H1 (cell line): Measurements from ENCODE around the gene FRMPD1. TPM values are rescaled to one million over a fixed set of nuclear protein-coding genes. Genes with fewer than 3 reads are reported as not detected.

Source experiments
- CTCF ChIA-PET: fragments of 300-600 bp; sonication (Branson Sonifier 250); formaldehyde crosslinking; loops from one replicate; lab custom pipeline; 2021; ENCODE audit not compliant: partially characterized antibody; lab: Charles Lee
- POLR2A ChIA-PET: fragments of 300-600 bp; sonication (Branson Sonifier 250); formaldehyde crosslinking; loops from one replicate; lab custom pipeline; 2021; ENCODE audit warnings: inconsistent platforms; ENCODE audit not compliant: partially characterized antibody; lab: Charles Lee
- DNase-seq, 2 experiments: peaks; one replicate each; pipeline versions ENCODE4 v3.0.0 to v3.0.0-alpha.2; 2010 to 2022; ENCODE audit warnings: low spot score in 2 of 2, low read depth in 1 of 2, mixed read lengths in 1 of 2
- FAIRE-seq: peaks from 2 replicates; lab custom pipeline; 2011; peaks lifted over from hg19 to GRCh38; lab: Jason Lieb, UNC
- H2AFZ ChIP-seq: 2 replicates; pipeline ENCODE4 v1.8.1; 2012; ENCODE audit warnings: low read length, inconsistent platforms
- H2AK5ac ChIP-seq: 2 replicates; pipeline ENCODE4 v1.6.1; 2013; ENCODE audit warnings: low read depth, low read length
- H2BK120ac ChIP-seq: replicated peaks from 2 replicates; pipeline ENCODE3; 2013; ENCODE audit warnings: low read depth, low read length, inconsistent platforms
- H2BK12ac ChIP-seq: 2 replicates; pipeline ENCODE4 v1.6.1; 2013; ENCODE audit warnings: low read depth, low read length
- H2BK15ac ChIP-seq: 2 replicates; pipeline ENCODE4 v1.6.1; 2013; ENCODE audit warnings: low read length
- H2BK20ac ChIP-seq: 2 replicates; pipeline ENCODE4 v1.6.1; 2013; ENCODE audit warnings: low read length
- H2BK5ac ChIP-seq: 2 replicates; pipeline ENCODE4 v1.6.1; 2013; ENCODE audit warnings: low read depth, low read length
- H3K14ac ChIP-seq: 2 replicates; pipeline ENCODE4 v1.6.1; 2013; ENCODE audit warnings: inconsistent platforms; ENCODE audit not compliant: insufficient read length
- H3K18ac ChIP-seq: 2 replicates; pipeline ENCODE4 v1.6.1; 2013; ENCODE audit warnings: low read length; ENCODE audit errors: extremely low read depth
- H3K23ac ChIP-seq: 2 replicates; pipeline ENCODE4 v1.6.1; 2013; ENCODE audit warnings: inconsistent platforms; ENCODE audit not compliant: insufficient read length
- H3K23me2 ChIP-seq: 2 replicates; pipeline ENCODE4 v1.6.1; 2013; ENCODE audit warnings: low read depth, low read length
- H3K27ac ChIP-seq: 2 replicates; pipeline ENCODE4 v1.6.1; 2011; ENCODE audit warnings: low read depth, low read length, inconsistent platforms
- H3K27me3 ChIP-seq, 4 experiments: replicated peaks in 1 of 4; 1 replicate in 1 of 4; 2 replicates in 3 of 4; pipeline versions ENCODE4 v1.6.1 to v1.8.1; 2011 to 2013; ENCODE audit warnings: low read length in 3 of 4, mild to moderate bottlenecking in 3 of 4, inconsistent platforms in 2 of 4, mixed read lengths in 2 of 4, moderate library complexity in 1 of 4; ENCODE audit not compliant: control insufficient read depth in 3 of 4, insufficient read depth in 3 of 4; ENCODE audit errors: extremely low read depth in 1 of 4
- H3K36me3 ChIP-seq, 4 experiments: 2 replicates each; pipeline versions ENCODE4 v1.6.1 to v1.8.1; 2011 to 2013; ENCODE audit warnings: mild to moderate bottlenecking in 4 of 4, low read length in 3 of 4, moderate library complexity in 2 of 4, control low read depth in 1 of 4, inconsistent platforms in 1 of 4; ENCODE audit not compliant: insufficient read depth in 4 of 4, control insufficient read depth in 2 of 4
- H3K4ac ChIP-seq: replicated peaks from 2 replicates; pipeline ENCODE3; 2013; ENCODE audit warnings: low read length, low read depth, mixed read lengths, inconsistent platforms; ENCODE audit not compliant: insufficient read length
- H3K4me1 ChIP-seq, 4 experiments: replicated peaks in 1 of 4; 1 replicate in 1 of 4; 2 replicates in 3 of 4; pipeline versions ENCODE4 v1.6.1 to v1.8.1; 2011 to 2013; ENCODE audit warnings: low read length in 3 of 4, inconsistent platforms in 2 of 4, mixed read lengths in 1 of 4; ENCODE audit not compliant: insufficient read depth in 4 of 4, control insufficient read depth in 3 of 4
- H3K4me2 ChIP-seq, 2 experiments: 2 replicates each; pipeline versions ENCODE4 v1.6.1 to v1.8.1; 2011 to 2013; ENCODE audit warnings: low read depth in 2 of 2, low read length in 2 of 2, control low read depth in 1 of 2, inconsistent platforms in 1 of 2, mild to moderate bottlenecking in 1 of 2; ENCODE audit not compliant: insufficient read depth in 1 of 2
- H3K4me3 ChIP-seq, 4 experiments: fragments of 200-600, 300-600 bp in 1 of 4; sonication (generic), shearing (Covaris generic), sonication (Bioruptor Twin) in 1 of 4; 2 replicates each; pipeline versions ENCODE4 v1.5.1 to v1.8.1; 2011 to 2016; ENCODE audit warnings: low read length in 4 of 4, low read depth in 3 of 4, control low read depth in 2 of 4, inconsistent platforms in 2 of 4, mild to moderate bottlenecking in 2 of 4, mixed read lengths in 1 of 4, moderate library complexity in 1 of 4; ENCODE audit not compliant: insufficient read depth in 2 of 4; ENCODE audit errors: extremely low read depth in 1 of 4
- H3K56ac ChIP-seq: replicated peaks from 2 replicates; pipeline ENCODE3; 2013; ENCODE audit warnings: low read depth, mild to moderate bottlenecking, mixed read lengths, low read length, inconsistent platforms; ENCODE audit not compliant: insufficient read length
- H3K79me1 ChIP-seq: 2 replicates; pipeline ENCODE4 v1.6.1; 2013; ENCODE audit warnings: low read depth, low read length, control low read depth
- H3K79me2 ChIP-seq, 2 experiments: 2 replicates each; pipeline versions ENCODE4 v1.6.1 to v1.8.1; 2012 to 2013; ENCODE audit warnings: low read length in 2 of 2, mild to moderate bottlenecking in 2 of 2, inconsistent platforms in 1 of 2; ENCODE audit not compliant: insufficient read depth in 2 of 2, control insufficient read depth in 1 of 2
- H3K9ac ChIP-seq, 4 experiments: replicated peaks in 1 of 4; 1 replicate in 1 of 4; 2 replicates in 3 of 4; pipeline versions ENCODE4 v1.6.1 to v1.8.1; 2011 to 2013; ENCODE audit warnings: low read depth in 3 of 4, low read length in 3 of 4, control low read depth in 2 of 4, mild to moderate bottlenecking in 2 of 4, moderate library complexity in 2 of 4, inconsistent platforms in 1 of 4; ENCODE audit errors: extremely low read depth in 1 of 4
- H3K9me3 ChIP-seq, 2 experiments: 2 replicates each; pipeline versions ENCODE4 v1.6.1 to v1.8.1; 2012 to 2013; ENCODE audit warnings: mild to moderate bottlenecking in 2 of 2, moderate library complexity in 2 of 2, control low read depth in 1 of 2, inconsistent platforms in 1 of 2, low read depth in 1 of 2, low read length in 1 of 2, mixed read lengths in 1 of 2; ENCODE audit not compliant: insufficient read depth in 2 of 2
- H4K20me1 ChIP-seq, 2 experiments: replicated peaks in 1 of 2; 2 replicates each; pipeline versions ENCODE3 to v1.8.1; 2011 to 2013; ENCODE audit warnings: inconsistent platforms in 2 of 2, low read length in 2 of 2, mild to moderate bottlenecking in 1 of 2; ENCODE audit not compliant: insufficient read depth in 2 of 2, control insufficient read depth in 1 of 2
- H4K5ac ChIP-seq: 2 replicates; pipeline ENCODE4 v1.6.1; 2013; ENCODE audit warnings: low read length, low read depth, mixed read lengths, inconsistent platforms; ENCODE audit not compliant: insufficient read length
- H4K8ac ChIP-seq: 2 replicates; pipeline ENCODE4 v1.8.0; 2013; ENCODE audit warnings: mild to moderate bottlenecking, moderate library complexity, low read length, inconsistent platforms; ENCODE audit not compliant: insufficient read depth; ENCODE audit errors: extremely low read depth
- H4K91ac ChIP-seq: replicated peaks from 2 replicates; pipeline ENCODE3; 2013; ENCODE audit warnings: low read length, mixed read lengths, inconsistent platforms; ENCODE audit not compliant: insufficient read length
- ASH2L ChIP-seq: fragments of 200-600, 300-600 bp; sonication (generic); IDR thresholded peaks from one replicate; pipeline ENCODE4 v1.7.1; 2017; ENCODE audit warnings: low read length
- CREB1 ChIP-seq: IDR thresholded peaks from 2 replicates; pipeline ENCODE4 v1.6.1; 2012; ENCODE audit warnings: inconsistent platforms
- E2F6 ChIP-seq: IDR thresholded peaks from 2 replicates; pipeline ENCODE4 v1.6.1; 2012; ENCODE audit warnings: inconsistent platforms
- FOSL1 ChIP-seq: IDR thresholded peaks from 2 replicates; pipeline ENCODE4 v1.6.1; 2011; ENCODE audit warnings: mild to moderate bottlenecking, low read depth, low read length, moderate library complexity; ENCODE audit not compliant: insufficient read depth
- HDAC2 ChIP-seq, 2 experiments: fragments of 300-600 bp in 1 of 2; sonication (generic) in 1 of 2; IDR thresholded peaks; 2 replicates each; pipeline ENCODE4 v1.6.1; 2011 to 2012; ENCODE audit warnings: low read depth in 2 of 2, low read length in 2 of 2, mild to moderate bottlenecking in 2 of 2, moderate library complexity in 2 of 2, borderline replicate concordance in 1 of 2, inconsistent platforms in 1 of 2
- JUN ChIP-seq: IDR thresholded peaks from 2 replicates; pipeline ENCODE4 v1.6.1; 2011; ENCODE audit warnings: low read depth, mild to moderate bottlenecking, improper control_type of control experiment, low read length
- KDM4A ChIP-seq: IDR thresholded peaks from one replicate; pipeline ENCODE4 v1.7.1; 2012; ENCODE audit warnings: low read depth, mild to moderate bottlenecking, moderate library complexity, low read length, inconsistent platforms; ENCODE audit not compliant: severe bottlenecking
- POU5F1 ChIP-seq: IDR thresholded peaks from 2 replicates; pipeline ENCODE4 v1.6.1; 2011; ENCODE audit warnings: low read depth, mild to moderate bottlenecking, low read length, moderate library complexity
- TAF1 ChIP-seq: IDR thresholded peaks from 2 replicates; pipeline ENCODE4 v1.6.1; 2011; ENCODE audit warnings: mild to moderate bottlenecking, low read depth, low read length
- TCF12 ChIP-seq: IDR thresholded peaks from 2 replicates; pipeline ENCODE4 v1.6.1; 2011; ENCODE audit warnings: low read depth, mild to moderate bottlenecking, low read length
- ZNF274 ChIP-seq: IDR thresholded peaks from 2 replicates; pipeline ENCODE4 v1.7.0; 2012; ENCODE audit warnings: low read length, borderline replicate concordance; ENCODE audit errors: extremely low read depth
- WGBS, 2 experiments: shearing (Covaris generic) in 1 of 2; methylation state at CpG; one replicate each; pipeline versions ENCODE4 v1.1.6 to v1.1.7; 2013 to 2015; ENCODE audit warnings: low lambda C conversion rate in 2 of 2, mixed read lengths in 2 of 2, inconsistent platforms in 1 of 2, low coverage in 1 of 2, missing lambda C conversion rate in 1 of 2; ENCODE audit not compliant: insufficient replicate concordance in 2 of 2, insufficient coverage in 1 of 2, insufficient read length in 1 of 2; ENCODE audit errors: extremely low coverage in 1 of 2, missing lambda C conversion rate in 1 of 2; 5-methylcytosine and 5-hydroxymethylcytosine counted together
- polyA plus RNA-seq, 7 experiments: library from polyadenylated mRNA; depleted of rRNA in 3 of 7; stranded (reverse) in 5 of 7; unstranded in 2 of 7; fragments of >200 nt in 5 of 7; fragments of 200-250 nt in 2 of 7; gene quantifications; 1 replicate in 5 of 7; 2 replicates in 1 of 7; 4 replicates in 1 of 7; pipeline versions ENCODE4 v1.2.1 to v1.2.3, GENCODE V29; 2011 to 2013; ENCODE audit warnings: missing spikeins in 2 of 7, mixed read lengths in 2 of 7
- total RNA-seq: library from RNA; stranded (reverse); fragmentation: NEBNext Ultra II Directional; extraction: Animal tissue kit (Norgen Biotek cat#: 25700); gene quantifications from 2 replicates; pipeline ENCODE4 v1.2.1, GENCODE V29; 2021

FRMPD1 gene
- total and polyA plus RNA-seq, 2 of the 8 experiments (the other 6 are each of a cell fraction or from before 2014, with no cell fraction given) = 0.27 to 0.32 TPM

DNA sequence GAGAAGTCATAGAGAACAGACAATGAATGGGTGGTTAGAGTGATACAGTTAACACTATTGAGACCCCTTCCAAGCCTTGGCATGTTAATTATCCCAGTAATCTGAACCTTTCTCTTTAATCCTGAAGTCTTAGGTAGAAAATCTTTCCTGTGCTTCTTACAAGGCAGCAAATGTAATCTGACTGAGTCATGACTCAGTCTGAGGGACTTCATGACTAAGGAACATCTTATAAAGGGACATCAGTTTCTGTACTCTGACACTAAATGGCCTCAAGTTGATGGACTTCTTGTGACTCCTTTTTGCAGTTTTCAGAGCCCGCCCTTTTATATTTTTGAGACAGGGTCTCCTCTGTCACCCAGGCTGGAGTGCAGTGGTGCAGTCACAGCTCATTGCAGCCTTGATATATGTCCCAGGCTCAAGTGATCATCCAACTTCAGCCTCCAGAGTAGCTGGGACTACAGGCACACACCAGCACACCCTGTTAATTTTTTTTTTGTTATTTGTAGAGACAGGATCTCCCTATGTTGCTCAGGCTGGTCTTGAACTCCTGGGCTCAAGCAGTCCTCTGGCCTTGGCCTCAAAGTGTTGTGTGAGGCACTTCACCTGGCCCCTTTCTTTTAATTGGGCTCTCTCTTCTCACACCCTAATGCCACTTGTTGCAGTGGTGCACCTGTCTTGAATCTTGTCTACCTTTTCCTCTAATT, 124.6 kb downstream of the FRMPD1 start:
- ChIA-PET CTCF (interaction anchor here (0.6 to 4.8 kb wide), 3 partner anchors 9 to 26 kb away, joined by 3 to 19 read pairs (median 3); partner anchors contain the start of gene EXOSC3), POLR2A (interaction anchor here (0.6 to 4.2 kb wide), 5 partner anchors 8 to 203 kb away, joined by 3 to 20 read pairs (median 3); partner anchors contain the start of gene EXOSC3)
- Histone ChIP-seq H3K23me2 (no peaks in the 10 kb centered on the region), H3K56ac (no peak overlapping the region), H3K4me2 (no peak overlapping the region), H2BK12ac (no peak overlapping the region), H2BK120ac (no peak overlapping the region), H2AFZ (no peak overlapping the region), H3K23ac (no peak overlapping the region), H3K79me1 (no peaks in the 10 kb centered on the region), H3K4me1 (no peaks in the 10 kb centered on the region), H3K27me3 (no peaks in the 10 kb centered on the region), H3K14ac (no peak overlapping the region), H3K4me3 (no peak overlapping the region), H3K9ac (no peak overlapping the region), H3K18ac (no peak overlapping the region), H3K4ac (no peak overlapping the region), H3K9me3 (no peaks in the 10 kb centered on the region), H3K79me2 (no peaks in the 10 kb centered on the region), H4K91ac (no peak overlapping the region), H3K36me3 (peaks cover 2 to 44% (median 23%) of the 10 kb centered on the region in 4 experiments), H3K27ac (no peak overlapping the region), H4K20me1 (no peaks in the 10 kb centered on the region), H2AK5ac (no peak overlapping the region), H4K8ac (no peak overlapping the region), H2BK15ac (no peak overlapping the region), H2BK5ac (no peak overlapping the region), H4K5ac (no peak overlapping the region), H2BK20ac (no peak overlapping the region)
- 89% methylated on average over 1 of the region's 1 CpG; no CpG with 5 or more reads in 1 of the 2 experiments for WGBS, 2 experiments
- FAIRE-seq = no peak
- DNase-seq = no peak
- TF ChIP-seq POU5F1 = no peak
- no peak for TF ChIP-seq CREB1
- TF ChIP-seq ASH2L = no peak
- no peak for TF ChIP-seq FOSL1
- TF ChIP-seq TAF1 = no peak
- no peak for TF ChIP-seq ZNF274
- TF ChIP-seq JUN = no peak
- no peak for TF ChIP-seq HDAC2 (IDR thresholded peaks at IDR 0.05; ENCODE audit: borderline replicate concordance in 1 of 2, low read depth in 2 of 2, low read length in 2 of 2)
- no peak for TF ChIP-seq TCF12
- TF ChIP-seq E2F6 = no peak
- no peak for TF ChIP-seq KDM4A
